ENCODE data around the gene JAG1.

- no peak for TF ChIP-seq CTCF (IDR thresholded peaks at IDR 0.05; ENCODE audit: low read depth, low read length)
- TF ChIP-seq POLR2A (IDR thresholded peaks at IDR 0.05; ENCODE audit: extremely low read depth, insufficient read length): no peak
- no peak for TF ChIP-seq MAX (IDR thresholded peaks at IDR 0.05; ENCODE audit: low read depth, low read length)
- TF ChIP-seq MYC (IDR thresholded peaks at IDR 0.05; ENCODE audit: low read depth, low read length): no peak
Observed at GRCh38 chr20:10654250-10654610, 19.6 kb downstream of the JAG1 start.

Measured in NB4 (cell line).